WTC11 (cell line): ENCODE data around the gene FOXRED2. TPM values are rescaled to one million over a fixed set of nuclear protein-coding genes. Genes with fewer than 3 reads are reported as not detected.

Source experiments
- ATAC-seq: fragments of 200-7000 bp; cut with Tn5 transposase; 2 replicates; pipeline ENCODE4 v1.10.0; 2021; ENCODE audit warnings: mild to moderate bottlenecking, moderate library complexity
- CTCF ChIA-PET: fragments of 300-600 bp; sonication (Branson Sonifier 250); formaldehyde crosslinking; loops from one replicate; lab custom pipeline; 2021; ENCODE audit warnings: antibody characterized with exemption; lab: Charles Lee
- POLR2A ChIA-PET: fragments of 350-600 bp; sonication (Branson Sonifier 250); formaldehyde crosslinking; loops from one replicate; lab custom pipeline; 2021; ENCODE audit warnings: antibody characterized with exemption; lab: Charles Lee
- DNase-seq: peaks from one replicate; pipeline ENCODE4 v3.0.0; 2021; ENCODE audit warnings: low spot score
- H3K27ac Mint-ChIP-seq: 2 replicates; pipeline ENCODE4 v1.8.0; 2021; ENCODE audit warnings: mixed read lengths
- H3K27me3 Mint-ChIP-seq: 2 replicates; pipeline ENCODE4 v1.8.0; 2021; ENCODE audit warnings: low read depth, mild to moderate bottlenecking, moderate library complexity, mixed read lengths
- H3K36me3 Mint-ChIP-seq: 2 replicates; pipeline ENCODE4 v1.8.0; 2021; ENCODE audit warnings: mixed read lengths
- H3K4me1 Mint-ChIP-seq: 2 replicates; pipeline ENCODE4 v1.8.0; 2022; ENCODE audit warnings: mixed read lengths
- H3K4me3 Mint-ChIP-seq: 2 replicates; pipeline ENCODE4 v1.8.0; 2021; ENCODE audit warnings: mild to moderate bottlenecking, moderate library complexity, mixed read lengths
- H3K9me3 Mint-ChIP-seq: 2 replicates; pipeline ENCODE4 v1.8.0; 2021; ENCODE audit warnings: mixed read lengths
- ATF2 ChIP-seq: sonication (generic); formaldehyde crosslinking; IDR thresholded peaks from 2 replicates; pipeline ENCODE4 v1.8.1; 2022; ENCODE audit warnings: low read depth, missing genetic modification reagents, borderline replicate concordance
- CREB1 ChIP-seq: sonication (generic); formaldehyde crosslinking; IDR thresholded peaks from 2 replicates; pipeline ENCODE4 v1.8.0; 2023; ENCODE audit warnings: mild to moderate bottlenecking, missing genetic modification reagents
- CREM ChIP-seq: sonication (generic); formaldehyde crosslinking; IDR thresholded peaks from 2 replicates; pipeline ENCODE4 v1.8.1; 2022; ENCODE audit warnings: mild to moderate bottlenecking, missing genetic modification reagents, moderate library complexity
- FOXK1 ChIP-seq: sonication (generic); formaldehyde crosslinking; IDR thresholded peaks from 2 replicates; pipeline ENCODE4 v1.8.0; 2022; ENCODE audit warnings: mild to moderate bottlenecking, moderate library complexity, missing genetic modification reagents
- GABPB1 ChIP-seq: sonication (generic); formaldehyde crosslinking; IDR thresholded peaks from 2 replicates; pipeline ENCODE4 v1.8.1; 2023; ENCODE audit warnings: mild to moderate bottlenecking, missing genetic modification reagents
- GTF2I ChIP-seq: fragments of 250-450 bp; sonication (Bioruptor Pico); conservative IDR thresholded peaks from 2 replicates; pipeline ENCODE4 v1.4.0; 2021; ENCODE audit warnings: mild to moderate bottlenecking
- IRF2 ChIP-seq: sonication (generic); formaldehyde crosslinking; IDR thresholded peaks from 2 replicates; pipeline ENCODE4 v1.8.0; 2022; ENCODE audit warnings: low read depth, missing genetic modification reagents, borderline replicate concordance
- MYBL2 ChIP-seq: sonication (generic); formaldehyde crosslinking; IDR thresholded peaks from 2 replicates; pipeline ENCODE4 v1.8.1; 2023; ENCODE audit warnings: mild to moderate bottlenecking, moderate library complexity, missing genetic modification reagents
- NFYB ChIP-seq: sonication (generic); formaldehyde crosslinking; conservative IDR thresholded peaks from 2 replicates; pipeline ENCODE4 v1.8.0; 2022; ENCODE audit warnings: low read depth, missing genetic modification reagents
- RELA ChIP-seq: sonication (generic); formaldehyde crosslinking; IDR thresholded peaks from 2 replicates; pipeline ENCODE4 v1.8.1; 2022; ENCODE audit warnings: missing genetic modification reagents, mild to moderate bottlenecking, borderline replicate concordance
- TCF7 ChIP-seq: sonication (generic); formaldehyde crosslinking; IDR thresholded peaks from 2 replicates; pipeline ENCODE4 v1.8.0; 2022; ENCODE audit warnings: mild to moderate bottlenecking, low read depth, missing genetic modification reagents, moderate library complexity
- TEAD1 ChIP-seq: sonication (generic); formaldehyde crosslinking; IDR thresholded peaks from 2 replicates; pipeline ENCODE4 v1.8.0; 2022; ENCODE audit warnings: mild to moderate bottlenecking, missing genetic modification reagents
- ZBTB21 ChIP-seq: sonication (generic); formaldehyde crosslinking; IDR thresholded peaks from 2 replicates; pipeline ENCODE4 v1.8.1; 2023; ENCODE audit warnings: mild to moderate bottlenecking, missing genetic modification reagents, borderline replicate concordance
- ZBTB43 ChIP-seq: sonication (generic); formaldehyde crosslinking; IDR thresholded peaks from 2 replicates; pipeline ENCODE4 v1.8.1; 2023; ENCODE audit warnings: mild to moderate bottlenecking, missing genetic modification reagents
- ZNF121 ChIP-seq: sonication (generic); formaldehyde crosslinking; IDR thresholded peaks from 2 replicates; pipeline ENCODE4 v1.8.0; 2023; ENCODE audit warnings: missing genetic modification reagents
- ZNF219 ChIP-seq: sonication (generic); formaldehyde crosslinking; IDR thresholded peaks from 2 replicates; pipeline ENCODE4 v1.8.0; 2023; ENCODE audit warnings: missing genetic modification reagents, mild to moderate bottlenecking, borderline replicate concordance
- ZNF317 ChIP-seq: sonication (generic); formaldehyde crosslinking; IDR thresholded peaks from 2 replicates; pipeline ENCODE4 v1.8.1; 2023; ENCODE audit warnings: low read depth, mild to moderate bottlenecking, moderate library complexity, missing genetic modification reagents, borderline replicate concordance
- ZNF416 ChIP-seq: fragments of 250-450 bp; sonication (Bioruptor Pico); IDR thresholded peaks from 2 replicates; pipeline ENCODE4 v1.9.0; 2021; ENCODE audit warnings: mild to moderate bottlenecking, inconsistent platforms
- total RNA-seq: library from RNA; stranded (reverse); gene quantifications from 3 replicates; pipeline ENCODE4 v1.2.3, GENCODE V29; 2021
- TF ChIP-seq, protein P1 (sequence below): fragments of 250-450 bp; sonication (Bioruptor Pico); IDR thresholded peaks from 2 replicates; pipeline ENCODE4 v1.9.0; 2021; ENCODE audit warnings: moderate library complexity, mild to moderate bottlenecking, inconsistent platforms, borderline replicate concordance
- TF ChIP-seq, protein P2 (sequence below): fragments of 250-450 bp; sonication (Bioruptor Pico); IDR thresholded peaks from 2 replicates; pipeline ENCODE4 v1.9.0; 2021; ENCODE audit warnings: mild to moderate bottlenecking, borderline replicate concordance

FOXRED2 gene
- total RNA-seq, 1 experiment from 2014 or later, result 20.1 TPM

GRCh38 chr22:36443198-36443770, 63.6 kb downstream of the FOXRED2 start:
- Mint-ChIP-seq H3K4me3 (no peak overlapping the region), H3K36me3 (no peaks in the 10 kb centered on the region), H3K27me3 (no peaks in the 10 kb centered on the region), H3K27ac (no peak overlapping the region), H3K9me3 (peaks cover 7% of the 10 kb centered on the region; the same call in 1 of the 2 replicates), H3K4me1 (peaks cover 26% of the 10 kb centered on the region)
- ChIA-PET CTCF (interaction anchor here (0.6 to 2.5 kb wide), 4 partner anchors 15 to 142 kb away, joined by 3 to 11 read pairs (median 3); no protein-coding TSS in a partner anchor), POLR2A (no interaction called here)
- ATAC-seq (no peak), DNase-seq (no peak)
- TF ChIP-seq ATF2 (CRISPR knock-in tag) (no peak), CREM (CRISPR knock-in tag) (no peak), ZNF121 (CRISPR knock-in tag) (no peak), TCF7 (CRISPR knock-in tag) (no peak), ZNF317 (CRISPR knock-in tag) (no peak), FOXK1 (CRISPR knock-in tag) (no peak), TEAD1 (CRISPR knock-in tag) (no peak), RELA (CRISPR knock-in tag) (no peak), CREB1 (CRISPR knock-in tag) (no peak), ZNF219 (CRISPR knock-in tag) (no peak), ZNF416 (CRISPR knock-in tag) (no peak), GABPB1 (CRISPR knock-in tag) (no peak), ZBTB43 (CRISPR knock-in tag) (no peak), NFYB (CRISPR knock-in tag) (no peak), GTF2I (CRISPR knock-in tag) (no peak), IRF2 (no peak)
- TF ChIP-seq, protein P1, sequence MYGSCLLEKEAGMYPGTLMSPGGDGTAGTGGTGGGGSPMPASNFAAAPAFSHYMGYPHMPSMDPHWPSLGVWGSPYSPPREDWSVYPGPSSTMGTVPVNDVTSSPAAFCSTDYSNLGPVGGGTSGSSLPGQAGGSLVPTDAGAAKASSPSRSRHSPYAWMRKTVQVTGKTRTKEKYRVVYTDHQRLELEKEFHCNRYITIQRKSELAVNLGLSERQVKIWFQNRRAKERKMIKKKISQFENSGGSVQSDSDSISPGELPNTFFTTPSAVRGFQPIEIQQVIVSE (CRISPR knock-in tag), result no peak

- Mint-ChIP-seq H3K4me3 (no peak overlapping the region), H3K27me3 (no peaks in the 10 kb centered on the region), H3K9me3 (peaks cover 7% of the 10 kb centered on the region; the same call in 1 of the 2 replicates), H3K4me1 (peaks cover 26% of the 10 kb centered on the region), H3K27ac (no peak overlapping the region), H3K36me3 (no peaks in the 10 kb centered on the region)
- ChIA-PET CTCF (interaction anchor here (0.7 to 2.5 kb wide), 4 partner anchors 16 to 142 kb away, joined by 3 to 11 read pairs (median 3); no protein-coding TSS in a partner anchor), POLR2A (interaction anchor here (0.7 kb wide), 1 partner anchor 206 kb away, joined by 9 read pairs; no protein-coding TSS in a partner anchor)
- TF ChIP-seq, protein P2, sequence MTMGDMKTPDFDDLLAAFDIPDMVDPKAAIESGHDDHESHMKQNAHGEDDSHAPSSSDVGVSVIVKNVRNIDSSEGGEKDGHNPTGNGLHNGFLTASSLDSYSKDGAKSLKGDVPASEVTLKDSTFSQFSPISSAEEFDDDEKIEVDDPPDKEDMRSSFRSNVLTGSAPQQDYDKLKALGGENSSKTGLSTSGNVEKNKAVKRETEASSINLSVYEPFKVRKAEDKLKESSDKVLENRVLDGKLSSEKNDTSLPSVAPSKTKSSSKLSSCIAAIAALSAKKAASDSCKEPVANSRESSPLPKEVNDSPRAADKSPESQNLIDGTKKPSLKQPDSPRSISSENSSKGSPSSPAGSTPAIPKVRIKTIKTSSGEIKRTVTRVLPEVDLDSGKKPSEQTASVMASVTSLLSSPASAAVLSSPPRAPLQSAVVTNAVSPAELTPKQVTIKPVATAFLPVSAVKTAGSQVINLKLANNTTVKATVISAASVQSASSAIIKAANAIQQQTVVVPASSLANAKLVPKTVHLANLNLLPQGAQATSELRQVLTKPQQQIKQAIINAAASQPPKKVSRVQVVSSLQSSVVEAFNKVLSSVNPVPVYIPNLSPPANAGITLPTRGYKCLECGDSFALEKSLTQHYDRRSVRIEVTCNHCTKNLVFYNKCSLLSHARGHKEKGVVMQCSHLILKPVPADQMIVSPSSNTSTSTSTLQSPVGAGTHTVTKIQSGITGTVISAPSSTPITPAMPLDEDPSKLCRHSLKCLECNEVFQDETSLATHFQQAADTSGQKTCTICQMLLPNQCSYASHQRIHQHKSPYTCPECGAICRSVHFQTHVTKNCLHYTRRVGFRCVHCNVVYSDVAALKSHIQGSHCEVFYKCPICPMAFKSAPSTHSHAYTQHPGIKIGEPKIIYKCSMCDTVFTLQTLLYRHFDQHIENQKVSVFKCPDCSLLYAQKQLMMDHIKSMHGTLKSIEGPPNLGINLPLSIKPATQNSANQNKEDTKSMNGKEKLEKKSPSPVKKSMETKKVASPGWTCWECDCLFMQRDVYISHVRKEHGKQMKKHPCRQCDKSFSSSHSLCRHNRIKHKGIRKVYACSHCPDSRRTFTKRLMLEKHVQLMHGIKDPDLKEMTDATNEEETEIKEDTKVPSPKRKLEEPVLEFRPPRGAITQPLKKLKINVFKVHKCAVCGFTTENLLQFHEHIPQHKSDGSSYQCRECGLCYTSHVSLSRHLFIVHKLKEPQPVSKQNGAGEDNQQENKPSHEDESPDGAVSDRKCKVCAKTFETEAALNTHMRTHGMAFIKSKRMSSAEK (CRISPR knock-in tag), result no peak
- TF ChIP-seq ZNF121 (CRISPR knock-in tag) (no peak), ZBTB21 (CRISPR knock-in tag) (no peak), IRF2 (no peak), MYBL2 (CRISPR knock-in tag) (no peak)
- TF ChIP-seq, protein P1 (CRISPR knock-in tag), result no peak
- ATAC-seq (no peak; the same call in 1 of the 2 replicates), DNase-seq (no peak)
Measured at GRCh38 chr22:36442506-36443197, 64.2 kb downstream of the FOXRED2 start.
